CD14-positive monocyte (primary cell): ENCODE measurements around the gene MKRN1. TPM values are rescaled to one million over a fixed set of nuclear protein-coding genes. Genes with fewer than 3 reads are reported as not detected.
"Not testable (repeated sequence)": the region's sequence is repeated elsewhere in the genome, so short reads cannot be mapped to it uniquely, and the experiment has no call there.

ENCODE experiments used
- DNase-seq, 3 donors: peaks; one replicate each; pipeline ENCODE4 v3.0.0-alpha.2; 2011 to 2022
- H2AFZ ChIP-seq: 2 replicates; pipeline ENCODE4 v1.6.0; 2012; ENCODE audit warnings: mild to moderate bottlenecking, low read depth, low read length, inconsistent platforms; ENCODE audit not compliant: insufficient read depth, poor library complexity, severe bottlenecking
- H3K27ac ChIP-seq, 2 donors: 1 replicate in 1 of 2; 2 replicates in 1 of 2; pipeline ENCODE4 v1.5.1; 2012 to 2013; ENCODE audit warnings: low read length in 2 of 2, control low read depth in 1 of 2, inconsistent platforms in 1 of 2, low read depth in 1 of 2, mild to moderate bottlenecking in 1 of 2
- H3K27me3 ChIP-seq, 2 donors: one replicate each; pipeline versions ENCODE4 v1.6.0 to v1.6.1; 2011 to 2013; ENCODE audit warnings: low read length in 2 of 2; ENCODE audit not compliant: control insufficient read depth in 2 of 2, insufficient read depth in 2 of 2
- H3K36me3 ChIP-seq, 2 donors: replicated peaks in 1 of 2; 1 replicate in 1 of 2; 2 replicates in 1 of 2; pipeline versions ENCODE4 v1.5.1 to v1.6.1; 2012 to 2013; ENCODE audit warnings: low read length in 2 of 2, control low read depth in 1 of 2, inconsistent platforms in 1 of 2, mild to moderate bottlenecking in 1 of 2; ENCODE audit not compliant: insufficient read depth in 2 of 2, control insufficient read depth in 1 of 2
- H3K4me1 ChIP-seq, 2 donors: 1 replicate in 1 of 2; 2 replicates in 1 of 2; pipeline versions ENCODE4 v1.5.1 to v1.6.1; 2012 to 2013; ENCODE audit warnings: low read length in 2 of 2, control low read depth in 1 of 2, inconsistent platforms in 1 of 2, mild to moderate bottlenecking in 1 of 2, moderate library complexity in 1 of 2; ENCODE audit not compliant: insufficient read depth in 2 of 2, control insufficient read depth in 1 of 2
- H3K4me2 ChIP-seq: replicated peaks from 2 replicates; pipeline ENCODE3; 2012; ENCODE audit warnings: low read length, moderate library complexity, mild to moderate bottlenecking; ENCODE audit not compliant: poor library complexity, severe bottlenecking; ENCODE audit errors: extremely low read depth
- H3K4me3 ChIP-seq, 3 experiments: fragments of 200-600 bp in 1 of 3; sonication (generic) in 1 of 3; replicated peaks in 1 of 3; 1 replicate in 2 of 3; 2 replicates in 1 of 3; pipeline ENCODE4 v1.5.1; 2011 to 2013; ENCODE audit warnings: low read length in 3 of 3, mild to moderate bottlenecking in 3 of 3, control low read depth in 2 of 3, low read depth in 2 of 3, inconsistent platforms in 1 of 3, moderate library complexity in 1 of 3
- H3K79me2 ChIP-seq: 2 replicates; pipeline ENCODE4 v1.6.0; 2012; ENCODE audit warnings: mild to moderate bottlenecking, control low read depth, inconsistent platforms, low read length, moderate library complexity; ENCODE audit not compliant: insufficient read depth
- H3K9ac ChIP-seq: 2 replicates; pipeline ENCODE4 v1.6.0; 2017; ENCODE audit warnings: low read length, mild to moderate bottlenecking; ENCODE audit not compliant: insufficient read depth, poor library complexity, severe bottlenecking
- H3K9me3 ChIP-seq, 2 donors: replicated peaks in 1 of 2; 1 replicate in 1 of 2; 2 replicates in 1 of 2; pipeline versions ENCODE4 v1.5.1 to v1.6.1; 2012 to 2013; ENCODE audit warnings: low read length in 2 of 2, control low read depth in 1 of 2; ENCODE audit not compliant: control insufficient read depth in 1 of 2, insufficient read depth in 1 of 2
- H4K20me1 ChIP-seq: 2 replicates; pipeline ENCODE4 v1.6.0; 2012; ENCODE audit warnings: mild to moderate bottlenecking, low read length, control low read depth, moderate library complexity; ENCODE audit not compliant: insufficient read depth
- H3K27ac Mint-ChIP-seq, 7 donors: one replicate each; pipeline ENCODE4 v1.8.0; 2020; ENCODE audit warnings: mild to moderate bottlenecking in 7 of 7, mixed read lengths in 7 of 7, moderate library complexity in 6 of 7, inconsistent platforms in 2 of 7
- H3K27me3 Mint-ChIP-seq, 3 donors: one replicate each; pipeline ENCODE4 v1.8.0; 2021 to 2022; ENCODE audit warnings: low read depth in 3 of 3, mild to moderate bottlenecking in 3 of 3, mixed read lengths in 3 of 3, moderate library complexity in 3 of 3, inconsistent platforms in 1 of 3
- H3K36me3 Mint-ChIP-seq, 2 donors: one replicate each; pipeline ENCODE4 v1.8.0; 2020; ENCODE audit warnings: mixed read lengths in 2 of 2, inconsistent platforms in 1 of 2, mild to moderate bottlenecking in 1 of 2
- H3K4me1 Mint-ChIP-seq: one replicate; pipeline ENCODE4 v1.8.0; 2020; ENCODE audit warnings: mild to moderate bottlenecking, mixed read lengths
- H3K4me3 Mint-ChIP-seq, 2 donors: one replicate each; pipeline ENCODE4 v1.8.0; 2020; ENCODE audit warnings: mild to moderate bottlenecking in 2 of 2, mixed read lengths in 2 of 2, moderate library complexity in 1 of 2
- H3K9me3 Mint-ChIP-seq, 7 donors: one replicate each; pipeline ENCODE4 v1.8.0; 2020 to 2022; ENCODE audit warnings: mixed read lengths in 7 of 7, mild to moderate bottlenecking in 6 of 7, moderate library complexity in 6 of 7, inconsistent platforms in 2 of 7
- CTCF ChIP-seq: fragments of 200-600 bp; IDR thresholded peaks from one replicate; pipeline ENCODE4 v1.8.0; 2022; ENCODE audit warnings: antibody characterized with exemption, mild to moderate bottlenecking
- WGBS: methylation state at CpG from one replicate; pipeline ENCODE4 v1.1.5; 2013; ENCODE audit warnings: missing lambda C conversion rate; ENCODE audit not compliant: insufficient coverage; 5-methylcytosine and 5-hydroxymethylcytosine counted together
- intact Hi-C, 2 donors: fragments of 100-400 bp; cut with micrococcal nuclease; formaldehyde crosslinking; loops; one replicate each; pipeline versions ENCODE4 v1.15.0 to v1.15.1; 2023
- polyA plus RNA-seq, 3 donors: library from polyadenylated mRNA; depleted of rRNA in 1 of 3; unstranded in 2 of 3; stranded (reverse) in 1 of 3; fragments of 300-500 nt in 2 of 3; fragments of >200 nt in 1 of 3; fragmentation: Illumina TruSeq in 2 of 3; gene quantifications; 1 replicate in 2 of 3; 2 replicates in 1 of 3; pipeline ENCODE4 v1.2.3, GENCODE V29; 2012 to 2021

The MKRN1 gene
- polyA plus RNA-seq, 3 donors = 88.4 to 160 (median 127) TPM

- Mint-ChIP-seq H3K27me3 (peaks cover 1 to 13% (median 1%) of the 10 kb centered on the region in 3 donors), H3K27ac (no peak overlapping the region), H3K4me1 (no peaks in the 10 kb centered on the region), H3K36me3 (no peaks in the 10 kb centered on the region), H3K4me3 (no peak overlapping the region), H3K9me3 (no peaks in the 10 kb centered on the region)
- no peak for TF ChIP-seq CTCF
- intact Hi-C loops = no loop called here
- H3K4me1 ChIP-seq = no peaks in the 10 kb centered on the region
- H3K9me3 ChIP-seq = no peaks in the 10 kb centered on the region
- WGBS = 83% methylated on average over 3 of the region's 5 CpGs
- no peak overlapping the region for H3K4me2 ChIP-seq
- no peaks in the 10 kb centered on the region for H3K36me3 ChIP-seq
- no peaks in the 10 kb centered on the region for H3K27me3 ChIP-seq
- H3K9ac ChIP-seq = no peak overlapping the region
- H4K20me1 ChIP-seq = no peaks in the 10 kb centered on the region
- H3K79me2 ChIP-seq = no peaks in the 10 kb centered on the region
- H2AFZ ChIP-seq = no peak overlapping the region
- H3K27ac ChIP-seq = no peak overlapping the region
- DNase-seq = no peak
- H3K4me3 ChIP-seq = no peak overlapping the region
Observed at GRCh38 chr7:140506788-140507464, 27.6 kb upstream of the MKRN1 start.

- Histone ChIP-seq H3K27me3 (no peaks in the 10 kb centered on the region), H4K20me1 (no peaks in the 10 kb centered on the region), H3K9ac (no peak overlapping the region), H3K9me3 (no peaks in the 10 kb centered on the region), H3K4me3 (no peak overlapping the region), H3K36me3 (no peaks in the 10 kb centered on the region), H3K4me1 (no peaks in the 10 kb centered on the region), H3K79me2 (no peaks in the 10 kb centered on the region), H2AFZ (no peak overlapping the region), H3K27ac (no peak overlapping the region), H3K4me2 (no peak overlapping the region)
- Mint-ChIP-seq H3K36me3 (no peaks in the 10 kb centered on the region), H3K9me3 (no peaks in the 10 kb centered on the region), H3K4me3 (no peak overlapping the region), H3K27me3 (peaks cover 1 to 8% (median 5%) of the 10 kb centered on the region in 3 donors), H3K27ac (no peak overlapping the region), H3K4me1 (no peaks in the 10 kb centered on the region)
- intact Hi-C loops = no loop called here
- no peak for TF ChIP-seq CTCF
- DNase-seq = no peak
- WGBS = 98% methylated on average over 4 of the region's 5 CpGs
Observed at GRCh38 chr7:140501966-140502365, 22.7 kb upstream of the MKRN1 start.

- H3K36me3 Mint-ChIP-seq, H3K9ac ChIP-seq, H3K9me3 Mint-ChIP-seq, H3K4me1 ChIP-seq, H3K27me3 Mint-ChIP-seq, H4K20me1 ChIP-seq, H3K4me3 ChIP-seq, H3K36me3 ChIP-seq, H3K27me3 ChIP-seq, H3K27ac ChIP-seq, H2AFZ ChIP-seq, H3K4me2 ChIP-seq, H3K4me1 Mint-ChIP-seq, H3K79me2 ChIP-seq, H3K4me3 Mint-ChIP-seq, H3K9me3 ChIP-seq, intact Hi-C loops, DNase-seq, H3K27ac Mint-ChIP-seq: not testable (repeated sequence)
- 93% methylated on average over 5 of the region's 7 CpGs for WGBS
Observed at GRCh38 chr7:140497807-140498206, 18.5 kb upstream of the MKRN1 start.
